Right cardiac atrium (tissue), 5 donors: ENCODE results near the gene TRAF1. TPM values are rescaled to one million over a fixed set of nuclear protein-coding genes. Genes with fewer than 3 reads are reported as not detected.

ENCODE experiments used
- ATAC-seq, 2 donors: fragments of 200-7000 bp; cut with Tn5 transposase; one replicate each; pipeline versions ENCODE4 v1.8.0 to v1.9.1; 2020; ENCODE audit warnings: moderate library complexity in 2 of 2, mild to moderate bottlenecking in 1 of 2
- DNase-seq, 3 donors: peaks; one replicate each; pipeline ENCODE4 v3.0.0-alpha.2; 2020
- H3K27ac ChIP-seq: one replicate; pipeline ENCODE4 v1.5.1; 2013; ENCODE audit warnings: mild to moderate bottlenecking, low read length, control low read depth, moderate library complexity
- H3K27me3 ChIP-seq: one replicate; pipeline ENCODE4 v1.6.1; 2013; ENCODE audit not compliant: control insufficient read depth, insufficient read depth
- H3K4me1 ChIP-seq: one replicate; pipeline ENCODE4 v1.6.1; 2013; ENCODE audit warnings: low read length; ENCODE audit not compliant: control insufficient read depth, insufficient read depth
- H3K4me3 ChIP-seq: one replicate; pipeline ENCODE4 v1.5.1; 2013; ENCODE audit warnings: low read length, control low read depth
- H3K9me3 ChIP-seq: one replicate; pipeline ENCODE4 v1.6.1; 2013; ENCODE audit warnings: low read length; ENCODE audit not compliant: control insufficient read depth
- whole genome bisulfite sequencing: extraction: QIAGEN DNeasy Blood & Tissue Kit; methylation state at CpG from one replicate; pipeline ENCODE4 v1.1.7; 2013; 5-methylcytosine and 5-hydroxymethylcytosine counted together
- intact Hi-C, 4 donors: fragments of 100-400 bp; cut with DNase I; formaldehyde crosslinking; loops; one replicate each; pipeline versions ENCODE4 v1.11.0 to v1.14.0; 2022 to 2023
- polyA plus RNA-seq: library from polyadenylated mRNA; stranded (reverse); fragments of 200-250 nt; gene quantifications from one replicate; pipeline ENCODE4 v1.2.3, GENCODE V29; 2013
- total RNA-seq, 4 donors: library from RNA; stranded (reverse); fragmentation: NEBNext Ultra II Directional; extraction: Animal tissue kit (Norgen Biotek cat#: 25700); gene quantifications; one replicate each; pipeline ENCODE4 v1.2.1, GENCODE V29; 2021
- donor health status: healthy with polysubstance abuse.
- donor health status: DM: no; HTN: yes; CAD: no.
- donor health status: DM: no; HTN: no; CAD: no.
- donor health status: DM: no; HTN: yes; CAD: no; lungs with severe emphysema.
- donor health status: DM: yes; HTN: yes; CAD: no.

The TRAF1 gene
- total and polyA plus RNA-seq, 5 donors, result 3.9 to 6.1 (median 4.8) TPM

DNA sequence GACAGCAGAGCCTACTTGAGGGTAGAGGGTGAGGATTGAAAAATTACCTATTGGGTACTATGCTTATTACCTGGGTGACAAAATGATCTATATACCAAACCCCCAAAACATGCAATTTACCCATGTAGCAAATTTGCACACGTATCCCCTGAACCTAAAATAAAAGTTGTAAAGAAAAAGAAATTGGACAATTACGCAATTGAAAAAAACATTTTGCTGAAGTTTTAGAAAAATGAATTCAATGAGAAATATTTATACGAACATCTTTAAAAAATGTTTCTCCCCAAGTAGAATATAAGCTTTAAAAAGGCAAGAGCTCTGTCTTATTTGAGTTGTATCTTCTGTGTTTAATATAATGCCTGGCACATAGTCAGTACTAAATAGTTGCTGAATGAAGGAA is 30.3 kb upstream of the TRAF1 start:
- intact Hi-C loops, result no loop called here
- ATAC-seq (no peak), DNase-seq (no peak)
- Histone ChIP-seq H3K27me3 (no peaks in the 10 kb centered on the region), H3K9me3 (no peaks in the 10 kb centered on the region), H3K27ac (no peak overlapping the region), H3K4me1 (no peaks in the 10 kb centered on the region), H3K4me3 (no peak overlapping the region)
- WGBS, result 96% methylated on average over 3 of the region's 3 CpGs

- 94% methylated on average over 9 of the region's 9 CpGs for WGBS
- Histone ChIP-seq H3K27ac (no peak overlapping the region), H3K4me1 (no peaks in the 10 kb centered on the region), H3K9me3 (no peaks in the 10 kb centered on the region), H3K27me3 (no peaks in the 10 kb centered on the region), H3K4me3 (no peak overlapping the region)
- intact Hi-C loops, result no loop called here
- ATAC-seq (no peak), DNase-seq (no peak)
Measured at GRCh38 chr9:120951960-120952618, 25.5 kb upstream of the TRAF1 start.

DNA sequence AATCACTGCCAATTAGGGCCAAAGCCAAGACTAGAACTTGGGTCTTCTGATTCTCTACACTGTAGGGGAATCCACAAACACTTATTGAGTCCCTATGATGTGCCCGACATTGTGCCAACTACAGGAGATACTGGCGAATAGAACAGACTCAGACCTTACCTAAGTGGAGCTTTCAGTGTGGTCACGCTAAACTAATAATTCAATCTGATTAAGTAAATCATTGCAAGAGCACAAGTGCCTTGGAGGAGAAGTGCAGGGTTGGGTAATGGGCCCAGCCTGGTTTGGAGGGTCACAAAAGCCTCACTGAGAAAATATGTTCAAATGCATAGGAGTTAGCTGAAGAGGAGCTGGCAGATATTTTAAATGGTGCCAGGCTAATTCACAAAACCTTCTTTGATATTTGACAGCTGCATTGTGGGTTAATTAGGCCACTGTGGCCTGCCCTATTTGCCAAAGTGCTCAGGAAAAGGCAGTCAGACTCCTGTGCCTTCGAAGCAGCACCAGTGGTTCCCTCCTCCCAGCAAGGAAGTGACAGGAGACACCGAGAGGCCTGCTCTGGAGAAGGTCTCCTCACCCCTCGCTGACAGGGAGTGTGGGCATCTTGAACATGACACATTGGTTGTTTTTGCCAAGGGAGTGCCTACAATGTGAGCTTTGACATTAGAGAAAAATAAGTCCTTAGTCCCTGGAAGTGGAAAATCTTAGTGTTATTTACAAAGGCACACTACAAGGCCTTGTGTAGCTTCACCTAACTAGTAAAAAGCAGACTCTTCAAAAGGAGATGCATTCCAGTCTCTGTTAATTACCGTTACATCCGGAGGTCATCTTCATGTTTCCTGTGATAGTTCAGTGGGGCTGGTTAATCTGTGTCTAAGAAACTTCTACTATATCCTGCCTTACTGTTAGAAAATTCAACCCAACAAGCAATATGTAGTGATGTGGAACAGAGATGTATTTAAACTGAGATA is 24.1 kb upstream of the TRAF1 start:
- H3K27ac ChIP-seq, result no peak overlapping the region
- peak; percentile 58 to 75 for ATAC-seq

GRCh38 chr9:120949290-120949689 is 22.7 kb upstream of the TRAF1 start:
- DNase-seq (no peak), ATAC-seq (no peak)
- intact Hi-C loops, result loop anchor here in 1 of 4 donors (10.0 kb wide), 1 partner anchor 194 kb away; no protein-coding TSS in a partner anchor
- 82% methylated on average over 2 of the region's 2 CpGs for WGBS
- H3K27ac ChIP-seq, result no peak overlapping the region
- H3K27me3 ChIP-seq, result no peaks in the 10 kb centered on the region
- H3K4me3 ChIP-seq, result no peak overlapping the region
- H3K4me1 ChIP-seq, result no peaks in the 10 kb centered on the region
- no peaks in the 10 kb centered on the region for H3K9me3 ChIP-seq

More for the DNA sequence above, 24.1 kb upstream of the TRAF1 start:
- Histone ChIP-seq H3K9me3 (no peaks in the 10 kb centered on the region), H3K4me3 (no peak overlapping the region), H3K27me3 (no peaks in the 10 kb centered on the region), H3K4me1 (no peaks in the 10 kb centered on the region)
- intact Hi-C loops, result no loop called here
- WGBS, result 64% methylated on average over 8 of the region's 8 CpGs
- no peak for DNase-seq

GRCh38 chr9:120948824-120949223 is 22.2 kb upstream of the TRAF1 start:
- DNase-seq (no peak), ATAC-seq (no peak)
- no peak overlapping the region for H3K27ac ChIP-seq
- intact Hi-C loops, result loop anchor here in 1 of 4 donors (10.0 kb wide), 1 partner anchor 194 kb away; no protein-coding TSS in a partner anchor
- WGBS, result 100% methylated on average over 1 of the region's 1 CpG
- H3K27me3 ChIP-seq, result no peaks in the 10 kb centered on the region
- H3K4me1 ChIP-seq, result no peaks in the 10 kb centered on the region
- no peaks in the 10 kb centered on the region for H3K9me3 ChIP-seq
- no peak overlapping the region for H3K4me3 ChIP-seq

DNA sequence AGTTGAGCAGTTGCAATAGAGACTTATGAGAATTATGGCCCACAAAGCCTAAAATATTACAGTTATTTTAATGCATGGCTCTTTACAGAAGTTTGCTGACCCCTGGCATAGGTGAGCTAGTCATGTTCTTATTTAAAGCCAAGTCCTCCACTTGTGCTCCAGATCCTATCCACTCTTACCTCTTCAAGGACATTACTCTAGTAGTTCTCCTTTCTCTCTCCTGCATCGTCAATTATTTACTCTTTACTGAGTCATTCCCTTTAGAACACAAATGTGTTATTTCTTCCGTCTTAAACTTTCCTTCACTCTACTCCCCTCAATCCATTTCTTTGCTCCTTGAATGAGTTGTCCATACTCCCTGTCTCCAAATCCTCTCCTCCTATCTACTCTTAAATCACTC is 20.6 kb upstream of the TRAF1 start:
- H3K9me3 ChIP-seq, result no peaks in the 10 kb centered on the region
- 98% methylated on average over 2 of the region's 2 CpGs for WGBS
- no peak for DNase-seq
- intact Hi-C loops, result loop anchor here in 1 of 4 donors (10.0 kb wide), 1 partner anchor 192 kb away; no protein-coding TSS in a partner anchor
- H3K4me1 ChIP-seq, result peaks cover 4% of the 10 kb centered on the region
- no peak overlapping the region for H3K27ac ChIP-seq
- no peak for ATAC-seq
- no peak overlapping the region for H3K4me3 ChIP-seq
- H3K27me3 ChIP-seq, result no peaks in the 10 kb centered on the region

DNA sequence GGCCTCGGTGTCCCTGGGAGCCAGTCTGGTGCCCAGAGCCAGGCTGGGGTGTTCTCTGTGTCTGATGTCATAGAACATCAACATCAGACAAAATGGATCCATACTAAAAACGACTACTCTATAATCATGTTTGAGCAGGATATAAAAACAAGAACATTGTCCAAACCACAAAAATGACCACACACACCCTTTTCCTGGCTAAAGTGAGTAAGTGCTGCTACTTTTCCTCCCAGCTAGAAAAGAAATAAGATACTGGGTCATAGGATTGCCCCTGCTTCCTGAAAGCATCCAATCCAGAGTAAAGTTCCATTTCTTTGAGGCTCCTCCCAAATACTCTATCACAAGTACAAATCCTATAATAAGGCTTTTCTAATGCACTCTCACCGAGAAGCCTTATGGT is 19.7 kb upstream of the TRAF1 start:
- intact Hi-C loops, result loop anchor here in 1 of 4 donors (10.0 kb wide), 1 partner anchor 191 kb away; no protein-coding TSS in a partner anchor
- ATAC-seq (peak in 1 of 2 donors; percentile 72), DNase-seq (no peak)
- Histone ChIP-seq H3K27me3 (no peaks in the 10 kb centered on the region), H3K27ac (no peak overlapping the region), H3K4me1 (peaks cover 4% of the 10 kb centered on the region), H3K4me3 (no peak overlapping the region), H3K9me3 (no peaks in the 10 kb centered on the region)
- WGBS, result 75% methylated on average over 3 of the region's 3 CpGs

DNA sequence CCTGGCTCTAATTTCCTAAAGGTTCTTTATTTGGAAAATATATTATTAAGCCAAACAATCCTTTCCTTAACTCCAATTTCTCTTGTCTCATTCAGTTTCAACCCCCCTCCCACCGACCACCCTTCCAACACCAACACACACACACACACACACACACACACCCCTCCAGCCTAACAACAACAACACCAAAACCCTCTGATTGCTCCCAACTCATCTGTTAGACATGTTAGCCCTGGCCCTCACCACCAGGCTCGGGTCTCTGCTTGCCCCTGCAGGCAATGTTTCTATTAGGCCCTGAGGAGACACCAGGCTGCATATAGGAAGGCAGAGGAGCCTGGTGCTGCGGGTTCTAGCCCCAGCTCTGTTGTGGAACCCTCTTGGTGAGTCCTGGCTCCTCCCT is 18.4 kb upstream of the TRAF1 start:
- no peak overlapping the region for H3K27ac ChIP-seq
- DNase-seq, result no peak
- no peak overlapping the region for H3K4me3 ChIP-seq
- H3K27me3 ChIP-seq, result no peaks in the 10 kb centered on the region
- intact Hi-C loops, result loop anchor here in 1 of 4 donors (10.0 kb wide), 1 partner anchor 190 kb away; no protein-coding TSS in a partner anchor
- H3K4me1 ChIP-seq, result peaks cover 4% of the 10 kb centered on the region
- no peaks in the 10 kb centered on the region for H3K9me3 ChIP-seq
- WGBS, result 74% methylated on average over 3 of the region's 3 CpGs
- ATAC-seq, result no peak

GRCh38 chr9:120944434-120944843 is 17.8 kb upstream of the TRAF1 start:
- intact Hi-C loops, result loop anchor here in 1 of 4 donors (10.0 kb wide), 1 partner anchor 190 kb away; no protein-coding TSS in a partner anchor
- Histone ChIP-seq H3K4me1 (peaks cover 4% of the 10 kb centered on the region), H3K4me3 (no peak overlapping the region), H3K9me3 (no peaks in the 10 kb centered on the region), H3K27me3 (no peaks in the 10 kb centered on the region), H3K27ac (no peak overlapping the region)
- ATAC-seq, result no peak
- no peak for DNase-seq
- WGBS, result 83% methylated on average over 4 of the region's 4 CpGs

- DNase-seq, result peak in 1 of 3 donors; percentile 73
Measured at GRCh38 chr9:120942186-120943001, 15.8 kb upstream of the TRAF1 start.

More at GRCh38 chr9:120942186-120943001, 15.8 kb upstream of the TRAF1 start:
- Histone ChIP-seq H3K27me3 (no peaks in the 10 kb centered on the region), H3K4me3 (no peak overlapping the region), H3K9me3 (no peaks in the 10 kb centered on the region), H3K4me1 (peaks cover 4% of the 10 kb centered on the region), H3K27ac (peak overlapping the region; percentile 49)
- intact Hi-C loops, result loop anchor here in 1 of 4 donors (10.0 kb wide), 1 partner anchor 188 kb away; no protein-coding TSS in a partner anchor
- ATAC-seq, result peak; percentile 28 to 83
- whole genome bisulfite sequencing, result 29% methylated on average over 8 of the region's 8 CpGs
